GM18505 (cell line): Measurements from ENCODE around the gene APEH.

Source experiments
- ATAC-seq: cut with Tn5 transposase; IDR thresholded peaks from one replicate; pipeline ENCODE4 v1.9.1; 2021; ENCODE audit not compliant: unreplicated experiment
- POLR2A ChIP-seq: IDR thresholded peaks from 4 replicates; pipeline ENCODE4 v1.6.1; 2011; ENCODE audit warnings: borderline replicate concordance; ENCODE audit not compliant: insufficient read depth, insufficient read length; ENCODE audit errors: extremely low read depth

The APEH gene

GRCh38 chr3:49673715-49674496, at the start of gene APEH:
Gene APEH, plus strand, starts transcription at chr3:49674351. Its CDS starts 51 bp downstream, at chr3:49674402.
- peak; percentile 69 for ATAC-seq
- TF ChIP-seq POLR2A = peak; percentile 80

GRCh38 chr3:49625071-49625470, 49.1 kb upstream of the APEH start:
- TF ChIP-seq POLR2A = no peak
- no peak for ATAC-seq

DNA sequence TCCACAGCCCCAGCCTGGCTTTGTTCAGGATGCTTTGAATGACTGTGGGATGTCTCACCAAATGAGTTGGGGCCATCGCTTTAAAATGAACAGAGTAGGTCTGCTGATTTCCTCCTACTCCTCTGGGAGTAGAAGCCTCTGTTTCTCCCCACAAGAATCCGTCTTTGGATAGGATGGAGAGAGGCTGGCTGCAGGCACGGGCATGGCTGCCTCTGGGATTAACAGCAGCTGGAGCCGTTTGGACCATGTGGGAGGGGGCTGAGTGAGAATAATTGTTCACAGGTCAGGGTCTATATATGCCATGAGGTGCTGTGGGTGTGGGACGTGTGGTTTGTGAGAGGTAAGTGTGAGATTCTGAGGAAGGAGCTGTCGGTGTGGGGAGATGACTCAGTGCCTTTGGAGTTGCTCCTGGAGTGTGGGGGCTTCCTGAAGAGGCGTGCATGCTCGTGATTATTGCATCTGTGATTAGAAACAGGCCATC, 48.0 kb upstream of the APEH start:
- ATAC-seq = no peak
- TF ChIP-seq POLR2A = no peak

DNA sequence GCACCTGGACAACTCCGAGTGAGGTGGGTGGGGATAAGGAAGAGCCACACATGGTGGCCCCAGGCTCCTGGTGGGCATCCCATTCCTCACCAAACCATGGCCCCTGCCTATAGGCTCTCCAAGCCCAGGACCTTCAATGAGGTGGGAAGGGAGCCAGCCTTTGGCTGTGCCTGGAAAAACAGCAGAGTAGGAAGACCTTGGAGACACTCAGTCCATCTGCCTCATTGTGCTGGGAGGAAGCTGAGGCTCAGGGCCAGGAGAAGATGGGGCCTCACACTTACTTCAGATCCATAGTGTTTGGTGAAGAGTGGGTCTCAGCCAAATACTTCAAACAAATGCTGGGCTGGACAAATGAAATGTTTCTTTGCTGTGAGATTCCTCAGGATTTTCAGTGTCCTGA, 47.4 kb upstream of the APEH start:
- no peak for ATAC-seq
- no peak for TF ChIP-seq POLR2A

DNA sequence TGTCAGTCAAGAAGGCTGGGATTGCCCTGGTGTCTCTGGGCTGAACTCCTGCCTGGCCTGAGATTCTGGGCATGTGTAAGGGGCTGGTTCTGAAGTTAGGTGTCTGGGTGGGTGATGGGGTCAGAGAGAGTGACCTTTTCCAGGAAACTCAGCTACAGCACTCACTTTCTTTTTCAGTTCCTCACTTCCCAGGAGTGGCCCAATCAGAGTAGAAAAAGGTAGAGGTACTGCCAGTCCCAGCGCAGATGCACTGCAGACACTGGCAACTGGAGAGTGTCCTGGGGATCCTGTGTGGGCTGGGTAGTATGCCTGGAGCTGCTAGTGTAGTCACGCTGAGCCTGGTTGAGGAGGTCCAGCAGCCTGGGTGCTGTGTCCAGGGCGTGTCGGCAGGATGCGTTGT, 46.5 kb upstream of the APEH start:
- no peak for ATAC-seq
- no peak for TF ChIP-seq POLR2A

GRCh38 chr3:49628249-49628648, 45.9 kb upstream of the APEH start:
- no peak for ATAC-seq
- TF ChIP-seq POLR2A = no peak

DNA sequence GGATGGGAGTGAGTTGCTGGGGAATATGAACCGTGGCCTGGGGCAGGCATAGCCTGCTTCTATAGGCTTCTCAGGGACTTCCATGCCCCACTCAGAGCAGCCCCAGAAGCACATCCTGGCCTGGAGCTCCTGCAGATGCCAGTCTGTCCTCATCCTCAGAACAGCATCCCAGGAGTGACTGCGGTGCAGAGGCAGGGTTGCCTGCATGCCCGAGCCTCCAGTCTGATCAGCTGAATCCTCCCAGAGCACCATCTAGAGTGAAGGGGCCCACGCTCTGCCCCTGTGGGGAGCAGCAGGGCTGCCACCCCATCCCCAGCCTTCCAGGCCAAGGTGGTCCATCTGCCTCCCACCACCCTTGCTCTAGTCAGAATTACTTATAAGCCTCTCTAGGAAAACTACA, 44.7 kb upstream of the APEH start:
- ATAC-seq = no peak
- no peak for TF ChIP-seq POLR2A

- ATAC-seq = no peak
- no peak for TF ChIP-seq POLR2A
These were observed 44.3 kb upstream of the APEH start for GRCh38 chr3:49629866-49630265.

- no peak for ATAC-seq
- TF ChIP-seq POLR2A = no peak
These were observed 43.4 kb upstream of the APEH start for GRCh38 chr3:49630784-49631183.

- TF ChIP-seq POLR2A = no peak
These were observed 39.4 kb upstream of the APEH start for GRCh38 chr3:49634736-49635135.

DNA sequence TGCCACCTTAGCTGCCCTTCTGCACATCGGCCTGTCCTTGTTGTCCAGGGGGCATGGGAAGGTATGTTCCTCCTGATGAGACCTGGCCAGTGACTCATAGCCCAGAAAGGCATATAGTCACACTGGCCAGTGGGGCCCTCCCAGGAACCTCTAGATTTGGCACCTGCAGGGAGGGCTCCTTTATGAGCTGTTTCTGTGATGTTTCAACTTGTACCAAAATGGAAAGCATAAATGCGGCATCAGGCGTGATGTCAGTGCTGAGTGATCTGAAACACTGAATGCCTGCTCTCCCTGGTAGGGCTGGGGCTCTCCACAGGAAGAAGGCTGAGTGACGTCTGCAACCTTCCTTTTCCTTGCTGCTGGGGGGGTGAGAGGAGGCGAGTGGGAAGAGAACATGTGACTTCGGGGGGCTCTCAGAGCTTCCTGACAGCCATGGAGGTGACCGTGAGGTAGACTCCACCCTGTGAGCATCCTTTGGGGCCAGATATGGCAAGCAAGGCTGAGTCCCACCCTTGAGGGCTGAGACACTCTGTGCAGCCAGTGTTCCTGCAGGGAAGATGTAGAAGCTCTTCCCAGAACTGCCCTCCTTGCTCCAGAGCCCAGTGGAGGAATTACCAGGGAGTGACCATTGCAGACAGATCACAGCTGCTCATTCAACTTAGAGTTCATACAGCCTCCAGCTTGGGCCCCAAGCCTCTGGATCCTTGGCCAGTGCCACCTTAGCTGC, 37.1 kb upstream of the APEH start:
- ATAC-seq = no peak
- TF ChIP-seq POLR2A = no peak

More at GRCh38 chr3:49634736-49635135, 39.4 kb upstream of the APEH start:
- no peak for ATAC-seq

GRCh38 chr3:49638445-49638844, 35.7 kb upstream of the APEH start:
- ATAC-seq = no peak
- no peak for TF ChIP-seq POLR2A

DNA sequence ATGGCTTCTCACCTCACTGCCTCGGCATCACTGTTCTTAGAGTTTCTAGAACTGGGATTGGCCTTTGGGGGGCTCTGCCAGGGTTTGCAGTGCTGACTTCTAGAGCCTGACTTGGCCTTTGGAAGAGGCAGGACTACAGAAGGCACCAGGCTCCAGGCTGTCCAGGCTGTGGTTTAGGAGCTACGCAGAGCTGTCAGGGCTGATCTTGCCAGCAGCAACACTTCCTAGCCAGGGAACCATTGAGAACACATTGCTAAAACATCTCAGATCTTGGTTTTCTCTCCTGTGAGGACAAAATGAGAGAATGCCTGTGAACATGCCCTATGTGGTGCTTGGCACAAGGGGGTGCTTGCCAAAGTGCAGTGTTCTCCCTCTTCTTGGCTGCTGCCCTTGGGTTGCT, 34.6 kb upstream of the APEH start:
- no peak for TF ChIP-seq POLR2A

DNA sequence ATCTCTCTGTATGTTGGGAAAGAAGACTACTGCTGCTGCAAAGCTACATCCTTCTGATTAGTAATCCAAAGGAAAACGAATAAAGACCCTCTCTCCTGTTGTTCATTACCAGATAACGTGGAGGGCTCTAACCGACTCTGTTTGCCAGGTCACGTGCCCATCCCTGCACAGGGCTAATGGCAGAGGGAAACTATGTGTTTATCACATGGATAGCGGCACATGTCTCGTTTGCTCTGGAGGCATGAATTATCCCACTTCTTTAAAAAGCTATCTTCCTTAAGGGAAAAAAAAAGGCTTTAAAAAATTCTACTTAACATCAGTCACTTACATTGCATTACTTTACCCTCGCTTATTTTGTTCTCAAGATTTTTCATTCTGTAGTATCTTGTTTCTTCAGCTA, 32.9 kb upstream of the APEH start:
- TF ChIP-seq POLR2A = no peak
- ATAC-seq = no peak

More for the DNA sequence above, 34.6 kb upstream of the APEH start:
- ATAC-seq = no peak

DNA sequence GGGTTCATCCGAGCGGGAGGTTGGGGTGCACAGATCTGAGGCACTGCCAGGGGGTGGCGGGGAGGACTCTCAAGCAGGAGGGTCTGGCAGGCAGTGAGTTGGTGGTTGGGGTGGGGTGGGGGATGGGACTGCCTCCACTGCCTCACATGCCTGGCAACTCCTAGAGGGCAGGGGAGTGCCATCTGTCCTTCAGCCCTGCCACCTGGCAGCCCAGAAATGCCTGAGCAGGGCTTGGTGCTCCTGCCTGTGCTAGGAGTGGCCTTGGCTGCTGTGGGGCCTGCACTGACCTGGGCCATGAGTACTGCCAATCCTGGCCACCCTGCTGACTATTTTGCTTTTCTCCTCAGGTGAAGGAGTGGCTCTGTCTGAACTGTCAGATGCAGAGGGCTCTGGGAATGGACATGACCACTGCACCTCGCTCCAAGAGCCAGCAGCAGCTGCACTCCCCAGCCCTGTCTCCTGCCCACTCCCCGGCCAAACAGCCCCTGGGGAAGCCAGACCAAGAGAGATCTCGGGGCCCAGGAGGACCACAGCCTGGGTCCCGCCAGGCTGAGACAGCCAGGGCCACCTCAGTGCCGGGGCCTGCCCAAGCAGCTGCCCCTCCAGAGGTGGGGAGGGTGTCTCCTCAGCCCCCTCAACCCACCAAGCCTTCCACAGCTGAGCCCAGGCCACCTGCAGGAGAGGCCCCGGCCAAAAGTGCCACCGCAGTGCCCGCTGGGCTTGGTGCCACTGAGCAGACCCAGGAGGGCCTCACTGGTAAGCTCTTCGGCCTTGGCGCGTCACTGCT, 32.0 kb upstream of the APEH start:
- no peak for TF ChIP-seq POLR2A
- ATAC-seq = no peak
